Iris pigment epithelial cell (primary cell): Measurements from ENCODE around the gene CCNY.
"Not testable (repeated sequence)": the region's sequence is repeated elsewhere in the genome, so short reads cannot be mapped to it uniquely, and the experiment has no call there.

Experiments
- DNase-seq: peaks from one replicate; pipeline ENCODE4 v3.0.0-alpha.2; 2011; ENCODE audit warnings: low read depth

Gene CCNY

DNA sequence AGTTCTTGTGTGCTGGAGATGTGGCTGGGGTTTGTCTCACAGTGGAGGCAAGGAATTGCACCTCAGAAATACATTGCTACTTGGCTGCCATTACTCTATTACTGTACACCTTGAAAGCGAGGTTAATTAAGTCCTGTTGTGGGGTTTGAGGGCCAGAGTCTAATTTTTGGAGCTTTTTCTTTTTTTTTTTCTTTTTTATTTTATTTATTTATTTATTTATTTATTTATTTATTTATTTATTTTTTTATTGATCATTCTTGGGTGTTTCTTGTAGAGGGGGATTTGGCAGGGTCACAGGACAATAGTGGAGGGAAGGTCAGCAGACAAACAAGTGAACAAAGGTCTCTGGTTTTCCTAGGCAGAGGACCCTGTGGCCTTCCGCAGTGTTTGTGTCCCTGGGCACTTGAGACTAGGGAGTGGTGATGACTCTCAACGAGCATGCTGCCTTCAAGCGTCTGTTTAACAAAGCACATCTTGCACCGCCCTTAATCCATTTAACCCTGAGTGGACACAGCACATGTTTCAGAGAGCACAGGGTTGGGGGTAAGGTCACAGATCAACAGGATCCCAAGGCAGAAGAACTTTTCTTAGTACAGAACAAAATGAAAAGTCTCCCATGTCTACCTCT lies 69.8 kb downstream of the CCNY start:
- not testable (repeated sequence) for DNase-seq

DNA sequence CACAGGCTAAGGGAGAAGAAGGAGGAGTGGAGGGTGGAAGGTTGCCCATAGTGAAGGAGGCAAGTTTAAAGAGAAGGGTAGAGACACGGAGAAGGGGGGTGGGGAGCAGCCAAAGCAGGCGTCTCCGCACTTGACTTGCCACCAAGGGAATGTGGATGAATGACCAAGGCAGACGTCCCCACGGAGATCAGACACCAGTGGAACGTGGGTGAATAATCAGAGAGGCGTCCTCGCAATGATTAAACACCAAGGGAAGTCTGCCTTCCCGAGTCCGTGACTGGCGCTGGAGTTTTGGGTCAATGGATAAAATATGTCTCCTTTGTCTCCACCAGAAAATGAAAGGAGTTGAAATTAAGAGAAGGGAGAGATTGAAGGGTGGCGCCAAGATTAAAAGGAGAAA lies 71.4 kb downstream of the CCNY start:
- DNase-seq = not testable (repeated sequence)

DNA sequence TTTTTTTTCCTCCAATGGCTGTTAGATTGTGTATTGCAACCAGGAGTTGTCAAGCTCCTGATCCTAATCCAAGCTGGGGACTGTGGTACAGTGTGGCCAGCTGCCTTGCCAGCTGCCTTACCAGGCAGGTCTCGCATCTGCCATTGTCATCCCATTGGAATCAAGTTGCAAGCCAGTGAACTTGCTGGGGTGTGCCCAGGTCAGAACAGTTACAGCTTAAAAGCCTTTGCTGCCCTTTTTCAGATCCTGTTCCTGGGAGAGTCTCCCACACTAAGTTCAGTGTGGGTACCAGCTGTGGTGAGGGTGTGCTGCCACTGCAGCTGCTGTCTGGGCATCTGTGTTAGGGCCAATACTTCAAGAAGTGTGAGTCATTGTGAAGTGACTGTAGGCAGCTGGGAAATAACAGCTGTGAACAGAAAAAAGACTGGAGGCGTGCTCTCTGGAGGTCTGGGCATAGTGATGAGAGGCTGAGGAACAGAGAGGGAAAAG lies 72.8 kb downstream of the CCNY start:
- peak; percentile 76 for DNase-seq

DNA sequence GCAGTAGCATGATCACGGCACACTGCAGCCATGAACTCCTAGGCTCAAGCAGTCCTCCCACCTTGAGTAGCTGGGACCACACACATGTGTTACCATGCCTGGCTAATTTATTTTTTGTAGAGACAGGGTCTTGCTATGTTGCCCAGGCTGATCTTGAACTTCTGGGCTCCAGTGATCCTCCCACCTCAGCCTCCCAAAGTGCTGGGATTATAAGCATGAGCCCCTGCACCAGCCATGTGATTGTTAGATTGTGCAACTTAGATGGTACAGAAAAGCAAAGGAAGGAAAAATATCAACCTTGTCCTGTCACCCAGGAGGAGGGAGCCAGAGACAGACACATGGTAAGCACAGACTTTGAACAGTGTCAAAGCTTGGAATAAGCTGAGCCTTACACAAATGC lies 73.5 kb downstream of the CCNY start:
- no peak for DNase-seq

DNA sequence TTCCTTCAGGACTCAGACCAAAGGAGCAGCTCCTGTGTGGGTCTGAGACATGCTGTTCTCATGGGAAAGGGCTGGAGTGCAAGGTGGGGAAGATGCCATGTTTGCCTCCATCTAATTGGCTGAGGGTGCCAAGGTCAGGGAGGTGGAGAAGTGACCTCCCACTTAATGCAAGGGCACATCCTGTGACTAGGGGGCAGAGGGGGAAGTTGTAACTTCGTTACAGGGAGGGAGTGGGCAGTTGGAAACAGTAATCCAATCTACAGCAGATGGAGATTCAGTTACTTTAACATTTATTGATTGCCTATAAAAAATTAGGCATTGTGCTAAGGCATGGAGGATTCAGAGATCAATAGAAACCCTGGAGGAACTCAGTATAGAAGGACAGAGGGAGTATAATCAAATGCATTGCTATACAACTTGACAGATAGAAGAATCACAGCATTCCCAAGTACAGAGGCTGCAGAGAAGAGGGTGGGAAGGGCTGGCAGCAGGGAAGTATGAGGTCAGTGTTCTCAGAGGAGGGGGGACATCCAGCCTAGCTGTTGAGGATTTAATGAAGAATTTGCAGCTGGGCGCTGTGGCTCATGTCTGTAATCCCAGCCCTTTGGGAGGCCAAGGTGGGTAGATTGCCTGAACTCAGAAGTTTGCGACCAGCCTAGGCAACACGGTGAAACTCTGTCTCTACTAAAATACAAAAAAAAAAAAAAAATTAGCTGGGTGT lies 75.9 kb downstream of the CCNY start:
- DNase-seq = peak; percentile 41

DNA sequence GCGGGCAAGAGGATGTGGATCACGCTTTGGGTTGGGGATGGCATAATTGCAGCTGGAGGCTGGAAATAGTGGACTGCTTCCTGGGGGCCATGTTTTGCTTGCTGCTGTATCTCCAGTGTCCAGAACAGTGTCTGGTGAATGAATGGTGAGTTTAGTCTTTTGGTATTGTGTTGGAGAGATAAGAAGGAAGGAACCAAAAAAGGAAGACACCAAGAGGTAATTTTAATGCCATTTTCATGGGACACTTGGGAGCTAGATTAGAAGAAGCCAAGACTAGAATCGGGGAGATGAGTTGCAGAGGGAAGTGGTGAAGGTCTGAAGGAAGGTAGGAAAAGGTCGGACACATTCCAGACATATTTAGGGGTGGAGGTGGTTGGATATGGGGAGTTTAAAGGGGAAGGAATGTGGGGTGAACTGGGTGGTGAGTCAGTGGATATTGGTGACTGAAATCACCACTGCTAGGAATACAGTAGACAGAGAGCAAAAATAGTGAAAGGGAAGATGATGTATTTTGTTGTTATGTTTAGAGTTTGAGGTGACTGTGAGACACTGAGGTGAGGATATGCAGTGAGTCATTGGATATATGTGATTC lies 76.7 kb downstream of the CCNY start:
- peak; percentile 79 for DNase-seq

DNA sequence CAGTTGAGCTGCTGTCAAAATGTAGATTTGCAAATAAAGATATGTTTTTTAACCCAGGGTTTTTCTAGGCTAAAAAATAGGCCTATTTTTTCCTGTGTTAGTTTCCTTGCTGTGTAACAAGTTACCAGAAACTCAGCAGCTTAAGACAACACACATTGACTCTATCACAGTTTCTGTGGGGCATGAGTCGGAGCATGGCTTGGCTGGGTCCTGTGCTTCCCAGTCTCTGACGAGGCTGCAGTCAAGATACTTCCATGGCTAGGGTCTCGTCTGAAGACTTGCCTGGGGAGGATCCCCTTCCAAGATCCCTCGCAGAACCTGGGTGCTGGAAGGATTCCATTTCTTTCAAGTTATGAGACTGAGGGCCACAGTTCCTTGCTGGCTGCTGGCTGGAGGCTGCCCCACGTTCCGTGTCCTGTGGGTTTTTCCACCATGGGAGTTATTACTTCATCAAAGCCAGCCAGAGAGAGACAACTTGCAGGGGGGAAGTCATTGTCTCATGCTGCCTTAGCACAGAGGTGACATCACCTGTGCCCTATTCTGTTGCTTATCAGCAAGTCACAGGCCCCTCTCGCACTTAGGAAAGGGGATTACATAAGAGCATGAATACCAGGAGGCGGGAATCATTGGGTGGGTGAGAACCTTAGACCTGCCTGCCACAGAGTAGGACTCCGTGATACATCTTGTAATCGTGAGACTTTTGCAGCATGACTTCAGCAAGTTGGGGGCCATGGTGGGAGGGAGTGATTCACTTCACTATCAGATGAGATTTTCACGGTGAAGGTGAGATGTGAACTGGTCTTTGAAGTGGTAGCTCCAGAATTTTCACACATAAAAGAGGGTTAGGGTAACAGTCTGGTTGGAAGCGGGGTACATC lies 77.9 kb downstream of the CCNY start:
- DNase-seq = peak; percentile 57

DNA sequence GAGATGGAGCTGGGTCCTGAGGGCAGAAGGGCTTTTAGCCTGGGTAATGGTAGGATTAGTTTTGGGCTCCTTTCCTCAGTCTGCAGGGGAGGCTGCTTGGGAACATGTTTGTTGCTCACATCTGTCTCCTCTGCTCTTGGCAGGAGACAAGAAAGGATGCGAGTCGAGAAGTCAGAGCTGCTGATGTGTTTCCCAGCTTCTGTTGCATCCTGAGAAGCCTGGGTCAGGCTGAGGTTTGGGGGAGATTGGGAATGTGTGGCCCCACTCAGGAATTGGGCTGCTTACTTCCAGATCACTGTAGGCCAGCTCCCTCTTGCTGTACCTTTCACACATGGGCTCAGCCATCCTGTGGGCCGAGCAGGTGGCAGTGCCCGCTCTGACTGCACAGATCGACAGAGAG lies 79.2 kb downstream of the CCNY start:
- no peak for DNase-seq

DNA sequence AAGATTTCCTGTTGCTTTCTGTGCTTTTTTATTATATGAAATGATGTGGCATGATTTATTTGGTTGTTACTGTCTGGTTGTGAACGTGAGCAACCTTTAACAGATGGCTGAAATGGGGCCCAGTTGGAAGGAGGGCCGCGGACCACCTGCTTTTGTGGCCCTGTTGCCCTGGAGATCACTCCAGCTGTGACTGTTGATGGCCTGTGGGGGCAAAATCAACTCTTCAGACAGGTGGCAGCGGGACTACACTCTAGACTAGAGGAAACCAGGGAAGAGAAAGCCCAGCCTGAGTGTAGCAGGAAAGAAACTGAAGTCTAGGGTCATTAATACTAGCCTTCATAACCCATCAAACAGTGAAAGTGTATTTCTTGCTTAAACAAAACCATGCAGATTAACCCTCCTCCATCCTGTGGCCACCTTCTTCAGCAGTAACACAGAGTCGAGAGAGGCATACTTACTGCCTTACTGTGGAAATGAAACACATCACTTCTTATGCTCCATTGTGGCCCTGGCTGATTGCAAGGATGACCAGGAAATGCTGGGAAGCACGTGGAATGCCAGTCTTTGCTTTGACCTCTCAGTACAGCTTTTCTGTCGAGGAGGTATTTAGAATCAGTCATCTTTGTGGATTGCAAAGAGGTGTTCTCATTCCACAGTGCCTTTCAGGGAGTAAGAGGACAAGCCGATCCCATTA lies 80.5 kb downstream of the CCNY start:
- no peak for DNase-seq

DNA sequence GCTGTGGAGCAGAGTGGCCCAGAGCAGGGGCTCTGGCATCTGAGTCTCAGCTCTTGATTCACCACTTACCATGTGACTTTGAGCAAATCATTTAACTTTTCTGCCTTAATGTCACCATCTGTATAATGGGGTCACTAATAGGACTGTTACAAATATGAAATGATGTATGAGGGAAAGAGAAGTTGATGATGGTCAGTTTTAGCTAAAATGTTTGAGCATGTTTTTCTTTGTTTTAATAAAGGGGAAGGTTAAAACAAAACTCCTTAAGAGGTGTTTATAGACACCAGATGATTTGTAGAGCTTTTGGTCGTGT lies 81.0 kb downstream of the CCNY start:
- DNase-seq = no peak

DNA sequence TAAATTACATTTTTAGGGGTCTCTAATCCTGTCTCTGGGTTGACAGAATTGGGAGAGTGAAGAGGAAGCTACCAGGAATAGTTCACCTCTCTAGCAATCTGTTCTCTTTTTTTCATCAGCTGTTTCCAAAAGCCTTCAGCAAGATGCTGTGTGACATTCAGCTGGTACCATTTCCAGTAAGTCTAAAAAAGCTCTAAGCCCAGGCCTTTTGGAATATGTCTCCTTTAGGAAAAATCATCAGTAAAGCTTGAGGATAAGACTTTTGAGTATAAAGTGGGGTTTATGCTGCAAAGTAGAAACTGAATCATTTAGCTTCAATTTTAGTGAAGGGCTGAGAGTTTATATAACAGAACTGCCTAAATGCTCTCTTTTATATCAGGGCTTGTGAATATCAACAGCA lies 81.5 kb downstream of the CCNY start:
- no peak for DNase-seq

DNA sequence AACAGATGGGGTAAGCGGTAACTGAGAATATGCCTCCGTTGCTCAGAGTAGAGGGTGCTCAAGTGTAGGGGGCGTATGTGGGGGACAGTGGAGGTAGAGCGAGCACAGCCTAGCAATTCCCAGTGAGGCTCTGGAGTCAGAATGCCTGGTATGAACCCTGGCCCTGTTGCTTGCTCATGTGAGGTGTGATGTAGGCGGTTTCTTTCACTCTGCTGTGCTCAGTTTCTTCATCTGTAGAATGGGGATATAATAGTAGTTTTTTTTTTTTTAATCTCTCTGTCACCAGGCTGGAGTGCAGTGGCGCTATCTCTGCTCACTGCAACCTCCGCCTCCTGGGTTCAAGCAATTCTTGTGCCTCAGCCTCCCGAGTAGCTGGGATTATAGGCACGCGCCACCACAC lies 82.3 kb downstream of the CCNY start:
- DNase-seq = not testable (repeated sequence)

DNA sequence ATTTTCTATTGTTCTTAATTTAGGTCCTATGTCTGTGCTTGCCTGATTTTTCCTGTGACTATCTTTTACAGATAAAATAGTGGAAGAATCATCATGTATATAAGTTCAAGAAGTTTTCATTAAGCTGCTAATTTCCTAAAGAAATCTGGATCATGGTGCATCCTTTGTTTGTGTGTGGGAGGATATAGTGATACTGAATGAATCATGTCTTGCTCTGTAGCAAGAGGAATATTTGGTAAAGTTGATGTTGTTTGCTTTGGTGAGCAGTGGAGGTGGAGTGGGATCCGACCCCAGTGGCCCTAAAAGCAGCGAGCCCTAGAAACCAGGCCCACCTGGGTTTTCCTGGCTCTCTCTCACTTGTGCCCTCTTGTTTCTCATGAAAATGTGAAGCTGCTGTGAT lies 83.7 kb downstream of the CCNY start:
- peak; percentile 61 for DNase-seq

DNA sequence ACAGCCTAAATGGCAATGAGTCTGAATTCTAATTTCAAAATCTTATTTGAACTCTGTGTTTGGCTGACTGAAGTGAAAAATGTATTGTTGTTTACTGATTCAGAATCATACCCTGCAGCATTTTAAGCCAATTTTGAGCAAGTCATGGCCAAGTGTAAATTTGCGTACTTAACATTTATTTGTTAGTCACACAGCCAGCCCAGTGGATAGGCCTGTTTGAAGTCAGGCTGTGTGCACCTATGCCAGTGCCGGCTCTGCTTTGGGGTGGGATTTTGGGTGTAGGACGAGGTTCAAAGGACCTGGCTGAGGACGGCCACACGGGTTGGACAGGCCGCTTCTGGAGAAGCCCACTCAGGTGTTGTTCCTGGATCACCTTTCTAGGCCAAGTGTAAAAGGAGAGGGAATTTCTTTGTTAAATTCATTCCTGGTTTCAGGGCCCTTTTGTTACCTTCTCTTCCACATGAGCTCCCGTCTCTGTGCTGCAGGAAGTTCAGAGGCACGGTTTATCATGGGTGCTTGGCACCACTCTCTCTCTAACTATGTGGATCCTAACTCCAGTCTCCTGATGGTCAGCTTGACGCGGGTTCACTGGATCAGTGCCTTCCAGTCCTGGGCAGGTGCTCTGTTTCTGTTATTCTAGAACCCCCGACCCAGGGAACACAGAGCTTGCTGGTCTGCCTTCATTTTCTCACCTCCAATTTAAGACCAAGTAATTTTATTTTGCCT lies 84.7 kb downstream of the CCNY start:
- DNase-seq = no peak

DNA sequence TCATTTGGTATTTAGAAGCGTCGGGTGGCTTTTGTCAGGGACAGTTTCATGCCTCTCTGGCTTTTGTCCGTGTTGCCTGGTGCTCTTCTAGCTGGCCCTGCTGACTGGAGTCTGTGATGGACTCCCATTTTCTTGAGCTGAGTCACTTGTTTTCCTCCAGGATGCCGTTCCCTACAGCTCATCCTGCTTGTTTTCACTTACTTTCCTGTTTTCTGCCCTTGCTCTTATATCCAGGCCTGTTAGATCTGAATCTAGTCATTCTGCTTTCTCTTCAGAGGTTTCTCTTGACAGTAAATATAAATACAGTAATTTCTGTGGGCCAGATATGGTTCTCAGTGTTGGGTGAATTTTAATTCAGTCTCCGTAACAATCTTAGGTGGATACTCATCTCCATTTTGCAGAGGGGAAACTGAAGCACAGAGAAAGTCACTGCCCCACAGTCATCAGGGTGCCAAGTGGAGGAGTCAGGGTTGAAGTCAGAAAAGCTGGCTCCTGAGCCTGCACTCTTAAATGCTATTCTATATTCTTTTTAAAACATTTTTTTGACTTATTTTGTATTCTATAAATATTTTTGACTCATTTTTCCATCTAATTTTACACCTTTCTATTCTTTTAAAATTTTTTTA lies 85.4 kb downstream of the CCNY start:
- DNase-seq = peak; percentile 95

DNA sequence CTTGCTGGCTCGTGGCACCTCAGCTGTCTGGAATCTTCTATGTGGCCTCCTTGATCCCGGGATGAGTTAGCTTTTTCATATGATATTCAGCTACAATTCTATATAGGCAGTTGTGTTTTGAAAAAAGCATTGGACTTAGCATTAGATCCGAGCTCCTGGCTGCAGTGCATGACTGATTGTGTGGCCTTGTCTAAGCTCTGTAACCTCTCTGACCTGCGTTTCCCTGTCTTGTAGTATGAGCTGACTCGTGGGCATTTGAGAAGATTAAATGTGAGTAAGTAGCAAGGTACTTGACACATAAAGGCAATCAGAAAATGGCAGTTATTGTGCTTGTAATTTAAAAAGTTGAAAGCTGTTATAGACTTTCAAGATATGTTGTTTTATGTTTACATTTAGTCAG lies 85.9 kb downstream of the CCNY start:
- peak; percentile 78 for DNase-seq

DNA sequence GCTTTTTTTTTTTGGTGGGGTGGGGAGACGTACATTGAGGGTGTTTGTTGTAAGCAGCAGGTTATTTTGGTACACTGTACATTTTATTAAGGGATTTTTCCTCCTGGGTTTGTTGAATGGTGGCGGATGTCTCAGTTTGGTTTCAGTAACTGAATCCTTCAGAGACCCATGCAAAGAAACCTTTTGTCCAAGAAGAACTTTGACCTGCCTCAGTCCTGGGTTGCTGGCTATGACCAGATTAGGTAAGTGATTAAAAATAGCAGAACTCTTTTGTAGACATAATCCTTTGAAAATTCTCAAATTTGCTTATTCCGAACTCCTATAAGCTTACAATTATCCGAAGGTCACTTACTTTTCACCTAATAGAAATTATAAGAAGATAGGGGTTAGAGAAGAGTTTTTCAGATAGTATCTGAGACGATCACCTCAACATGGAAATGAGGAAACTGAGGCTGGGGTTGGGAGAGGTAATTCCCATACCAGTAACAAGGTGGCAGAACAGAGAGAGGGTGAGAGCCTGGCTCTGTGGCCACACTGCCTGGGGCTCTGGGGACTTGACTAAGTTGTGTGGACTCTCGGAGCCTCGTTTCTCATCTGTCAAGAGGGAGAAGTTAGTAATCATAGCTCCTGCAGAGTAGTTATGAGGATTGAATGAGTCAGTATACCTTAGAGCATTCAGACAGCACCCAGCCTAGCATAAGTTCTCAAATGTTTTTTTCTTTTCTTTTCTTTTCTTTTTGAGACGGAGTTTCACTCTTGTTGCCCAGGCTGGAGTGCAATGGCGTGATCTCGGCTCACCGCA lies 87.4 kb downstream of the CCNY start:
- peak; percentile 84 for DNase-seq

DNA sequence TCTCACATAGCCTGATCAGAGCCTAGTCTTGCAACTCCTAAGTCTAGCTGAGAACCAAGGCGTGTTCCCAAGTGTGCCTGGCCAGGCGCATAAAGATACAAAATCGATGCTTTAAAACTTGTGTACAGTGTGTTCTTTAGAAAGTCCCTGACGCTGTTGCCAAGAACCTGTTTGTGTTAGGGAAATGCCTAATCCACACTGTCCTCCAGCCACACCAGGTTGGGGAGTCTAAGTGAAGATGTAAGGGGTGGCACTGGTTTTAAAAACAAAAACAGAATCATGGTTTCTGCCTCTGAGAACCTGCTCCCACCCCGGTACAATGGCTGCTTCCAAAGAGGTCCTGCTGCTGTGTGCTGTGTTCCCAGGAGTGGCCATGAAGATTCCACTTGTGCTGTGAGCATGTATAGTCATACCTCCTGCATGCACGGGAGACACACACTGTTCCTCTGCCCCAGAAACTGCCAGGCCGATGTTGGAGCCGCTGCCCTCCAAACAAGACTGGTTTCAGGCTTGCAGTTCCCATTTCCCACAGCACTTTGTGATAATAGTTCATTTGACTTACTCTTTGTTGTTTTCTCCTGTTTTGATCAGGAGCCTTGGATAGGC lies 88.5 kb downstream of the CCNY start:
- peak; percentile 39 for DNase-seq

DNA sequence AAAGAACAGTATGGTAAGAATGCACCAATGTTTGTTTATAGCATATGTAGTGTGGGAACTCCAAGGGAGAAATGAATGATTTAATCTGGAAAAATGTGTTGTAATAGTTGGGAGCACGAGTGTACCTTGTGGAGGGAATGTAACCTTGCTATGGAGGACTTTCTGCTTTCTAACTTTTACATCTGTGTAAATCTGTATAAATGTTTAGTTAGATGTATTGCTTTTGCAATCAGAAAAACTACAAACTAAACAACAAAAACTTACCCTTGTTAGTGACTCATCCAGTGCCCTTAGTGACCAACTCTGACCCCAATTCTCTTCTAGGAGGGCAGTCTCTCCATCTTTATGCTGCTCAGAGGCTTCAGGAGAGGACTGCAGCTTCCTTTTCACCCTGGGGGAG lies 89.3 kb downstream of the CCNY start:
- no peak for DNase-seq

DNA sequence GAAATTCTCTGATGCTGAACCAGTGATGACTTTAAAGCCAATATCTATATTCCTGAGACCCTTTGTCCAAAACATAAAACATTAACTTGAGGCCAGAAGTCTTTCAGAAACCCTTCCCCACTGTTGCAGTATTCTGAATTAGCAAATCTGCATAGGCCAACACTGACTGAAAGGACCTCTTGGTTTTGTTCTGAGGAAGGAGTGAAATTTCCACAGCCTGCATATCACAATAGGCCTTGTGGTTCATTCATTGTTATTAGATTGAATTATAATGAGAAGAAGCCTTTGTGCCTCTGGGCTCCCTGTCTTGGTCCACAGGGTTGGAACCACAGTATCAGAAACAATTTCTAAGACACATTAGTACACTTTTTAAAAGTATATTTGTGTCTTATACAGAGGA lies 90.3 kb downstream of the CCNY start:
- DNase-seq = no peak
